ENCODE measurements around the gene TAGLN.
A peak's percentile ranks its signal among the peaks of the same experiment; 100 is the strongest.

TAGLN gene

DNA sequence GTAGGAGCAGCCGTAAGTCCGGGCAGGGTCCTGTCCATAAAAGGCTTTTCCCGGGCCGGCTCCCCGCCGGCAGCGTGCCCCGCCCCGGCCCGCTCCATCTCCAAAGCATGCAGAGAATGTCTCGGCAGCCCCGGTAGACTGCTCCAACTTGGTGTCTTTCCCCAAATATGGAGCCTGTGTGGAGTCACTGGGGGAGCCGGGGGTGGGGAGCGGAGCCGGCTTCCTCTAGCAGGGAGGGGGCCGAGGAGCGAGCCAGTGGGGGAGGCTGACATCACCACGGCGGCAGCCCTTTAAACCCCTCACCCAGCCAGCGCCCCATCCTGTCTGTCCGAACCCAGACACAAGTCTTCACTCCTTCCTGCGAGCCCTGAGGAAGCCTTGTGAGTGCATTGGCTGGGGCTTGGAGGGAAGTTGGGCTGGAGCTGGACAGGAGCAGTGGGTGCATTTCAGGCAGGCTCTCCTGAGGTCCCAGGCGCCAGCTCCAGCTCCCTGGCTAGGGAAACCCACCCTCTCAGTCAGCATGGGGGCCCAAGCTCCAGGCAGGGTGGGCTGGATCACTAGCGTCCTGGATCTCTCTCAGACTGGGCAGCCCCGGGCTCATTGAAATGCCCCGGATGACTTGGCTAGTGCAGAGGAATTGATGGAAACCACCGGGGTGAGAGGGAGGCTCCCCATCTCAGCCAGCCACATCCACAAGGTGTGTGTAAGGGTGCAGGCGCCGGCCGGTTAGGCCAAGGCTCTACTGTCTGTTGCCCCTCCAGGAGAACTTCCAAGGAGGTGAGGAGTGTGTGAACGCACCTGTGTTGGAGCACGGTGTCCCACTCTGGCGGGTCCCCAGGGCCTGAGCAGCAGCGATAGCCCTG lies at the start of gene TAGLN:
Gene TAGLN (plus strand): TSS at position 318 of the 863 bp plus-strand sequence. CDS start 3,644 bp downstream, outside the sequence.
- DNase-seq: no peak

DNA sequence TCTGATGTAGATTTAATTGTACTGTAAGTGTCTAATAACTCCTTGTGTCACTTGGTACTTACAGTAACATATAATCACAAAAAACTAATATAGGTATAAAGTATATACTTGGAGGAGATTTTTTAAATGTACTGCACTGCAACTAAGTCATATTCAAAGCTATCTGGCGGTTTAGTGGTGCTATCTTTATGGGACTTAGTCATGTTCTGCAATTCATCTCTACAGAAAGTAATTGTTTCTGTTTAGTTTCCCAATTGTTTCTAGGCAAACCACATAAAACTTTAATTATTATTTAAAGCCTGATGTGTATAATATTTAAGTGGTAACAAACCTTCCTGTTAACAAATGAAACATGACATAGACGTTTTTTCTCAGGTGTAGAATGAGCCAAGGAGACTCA lies 47.1 kb upstream of the TAGLN start:
- no peak for DNase-seq

DNA sequence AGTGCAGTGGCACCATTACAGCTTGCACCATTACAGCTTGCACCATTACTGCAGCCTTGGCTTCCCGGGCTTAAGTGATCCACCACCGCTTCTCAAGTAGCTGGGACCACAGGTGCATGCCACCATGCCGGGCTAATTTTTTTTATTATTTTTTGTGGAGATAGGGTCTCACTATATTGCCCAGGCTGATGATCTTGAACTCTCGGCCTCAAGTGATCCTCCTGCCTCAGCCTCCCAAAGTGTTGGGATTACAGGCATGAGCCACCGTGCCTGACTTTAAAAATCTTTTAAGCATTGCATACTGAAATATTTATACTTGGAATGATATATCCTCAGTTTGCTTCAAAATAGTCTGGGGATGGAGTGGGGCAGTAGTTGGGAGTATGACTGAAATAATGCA lies 44.7 kb upstream of the TAGLN start:
- no peak for DNase-seq

DNA sequence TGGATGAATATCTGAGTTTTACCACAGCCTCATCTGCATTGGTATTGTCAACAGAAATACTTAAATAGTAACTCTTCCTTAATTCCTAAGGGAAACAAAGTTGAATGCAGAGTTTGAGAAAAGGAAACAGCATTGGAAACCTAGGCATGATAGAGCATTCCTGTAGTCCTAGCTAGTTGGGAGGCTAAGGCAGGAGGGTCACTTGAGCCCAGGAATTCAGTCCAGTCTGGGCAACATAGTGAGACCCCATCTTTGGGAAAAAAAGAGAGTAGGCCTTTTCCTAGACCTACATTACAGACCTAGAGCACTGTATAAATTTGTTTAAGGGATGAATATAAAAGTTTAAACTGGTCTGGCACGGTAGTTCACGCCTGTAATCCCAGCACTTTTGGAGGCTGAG lies 41.7 kb upstream of the TAGLN start:
- DNase-seq: no peak

DNA sequence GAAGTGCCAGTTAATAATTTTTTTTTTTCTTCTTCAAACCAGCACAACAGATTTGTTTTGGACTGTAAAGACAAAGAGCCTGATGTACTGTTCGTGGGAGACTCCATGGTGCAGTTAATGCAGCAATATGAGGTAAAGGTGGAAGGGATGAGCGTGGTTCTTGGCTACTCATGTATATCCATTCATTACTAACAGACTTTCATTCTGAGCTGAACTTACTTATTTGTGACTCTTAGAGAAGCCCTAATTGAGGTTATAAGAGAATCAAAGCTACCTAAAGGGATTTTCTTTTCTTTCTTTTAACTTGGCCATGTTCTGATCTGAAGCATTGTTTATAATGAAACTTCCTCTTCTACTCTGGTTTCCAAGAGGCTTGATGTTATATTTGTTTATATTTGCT lies 39.3 kb upstream of the TAGLN start:
- no peak for DNase-seq

DNA sequence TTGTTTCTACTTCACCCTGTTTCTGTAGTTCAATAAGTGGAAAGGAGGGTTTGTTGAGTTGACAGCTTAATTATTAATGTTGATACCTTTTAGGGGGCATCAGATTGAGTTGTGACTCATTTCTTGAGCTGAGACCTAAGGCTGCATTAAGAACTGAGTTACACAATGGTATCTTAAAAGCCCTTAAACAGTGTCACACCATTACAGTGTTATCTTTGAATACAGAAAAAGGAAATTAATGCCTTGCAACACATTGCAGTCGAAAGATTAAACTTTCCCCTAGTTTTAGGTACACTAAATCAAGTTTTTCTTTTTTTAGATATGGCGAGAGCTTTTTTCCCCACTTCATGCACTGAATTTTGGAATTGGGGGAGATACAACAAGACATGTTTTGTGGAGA lies 38.3 kb upstream of the TAGLN start:
- DNase-seq: no peak

DNA sequence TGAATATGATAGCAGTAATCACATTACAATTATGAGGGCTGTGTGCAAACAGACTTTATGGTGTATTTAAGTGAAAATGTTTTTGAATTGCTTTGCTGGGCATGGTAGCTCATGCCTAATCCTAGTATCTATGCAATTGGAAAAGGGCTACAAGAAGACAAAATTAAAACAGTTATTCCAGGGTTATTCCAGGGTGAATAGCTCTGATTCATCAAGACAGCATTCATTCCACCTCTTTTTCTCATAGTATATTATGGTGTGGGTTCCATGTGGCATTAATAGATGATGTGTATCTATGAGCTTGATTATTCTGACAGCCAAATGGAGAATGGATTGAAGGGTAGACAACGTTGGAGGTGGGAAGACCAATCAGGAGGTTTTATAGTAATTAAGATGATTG lies 32.7 kb upstream of the TAGLN start:
- DNase-seq: no peak

DNA sequence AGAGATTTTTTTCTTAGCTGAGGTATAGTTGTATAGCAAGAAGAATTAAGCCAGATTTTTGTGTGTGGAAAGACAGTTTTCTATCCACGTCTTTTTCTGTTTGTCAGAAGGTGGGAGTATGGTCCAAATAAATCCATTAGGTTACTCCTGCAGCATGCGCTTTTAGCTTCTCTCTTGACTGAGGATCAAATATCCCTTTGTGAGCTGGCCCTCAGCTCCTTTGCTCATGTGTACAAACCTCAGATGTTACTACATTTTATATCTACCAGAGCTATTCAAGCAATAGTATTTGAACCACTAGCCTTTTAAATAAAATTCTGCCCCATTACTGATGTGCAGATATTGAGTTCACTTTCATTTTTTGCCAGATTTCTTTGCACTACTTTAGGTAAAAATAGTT lies 29.4 kb upstream of the TAGLN start:
- no peak for DNase-seq

DNA sequence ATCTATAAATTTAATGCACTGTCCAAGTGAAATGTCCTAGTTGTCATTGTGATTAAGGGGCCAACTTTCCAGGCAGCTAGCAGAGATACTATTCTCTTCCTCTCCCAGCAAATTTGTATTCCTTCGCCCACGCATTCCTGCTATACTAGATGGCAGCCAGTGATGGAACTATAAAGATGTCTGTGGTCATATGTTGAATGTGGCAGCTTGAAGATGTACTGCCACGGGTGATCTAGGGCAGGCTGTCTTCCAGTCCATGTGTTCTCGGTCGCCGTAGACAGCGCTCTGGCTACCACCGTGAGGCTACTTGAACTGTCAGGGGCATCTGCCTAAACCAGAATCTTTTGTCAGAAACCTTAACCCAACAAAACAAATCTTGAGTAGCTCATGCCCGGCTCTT lies 29.0 kb upstream of the TAGLN start:
- DNase-seq: no peak

DNA sequence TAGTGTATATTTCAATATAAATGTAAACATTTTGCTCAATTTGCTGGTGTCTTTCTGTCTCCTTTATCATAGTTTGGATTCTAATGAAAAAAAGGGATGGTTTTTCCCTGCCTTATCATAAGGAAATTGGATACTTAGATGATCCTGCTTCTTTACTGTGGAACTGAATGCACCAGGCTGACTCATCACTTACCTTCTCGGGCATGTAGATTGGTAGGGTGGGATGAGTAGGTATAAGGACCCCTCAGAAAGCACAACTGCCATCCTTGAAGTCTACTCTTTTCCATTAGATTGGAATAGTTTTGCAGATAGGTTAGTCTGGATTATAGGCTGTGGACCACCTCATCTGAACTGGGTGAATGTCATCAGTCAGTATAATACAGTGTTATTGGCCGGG lies 28.2 kb upstream of the TAGLN start:
- no peak for DNase-seq

DNA sequence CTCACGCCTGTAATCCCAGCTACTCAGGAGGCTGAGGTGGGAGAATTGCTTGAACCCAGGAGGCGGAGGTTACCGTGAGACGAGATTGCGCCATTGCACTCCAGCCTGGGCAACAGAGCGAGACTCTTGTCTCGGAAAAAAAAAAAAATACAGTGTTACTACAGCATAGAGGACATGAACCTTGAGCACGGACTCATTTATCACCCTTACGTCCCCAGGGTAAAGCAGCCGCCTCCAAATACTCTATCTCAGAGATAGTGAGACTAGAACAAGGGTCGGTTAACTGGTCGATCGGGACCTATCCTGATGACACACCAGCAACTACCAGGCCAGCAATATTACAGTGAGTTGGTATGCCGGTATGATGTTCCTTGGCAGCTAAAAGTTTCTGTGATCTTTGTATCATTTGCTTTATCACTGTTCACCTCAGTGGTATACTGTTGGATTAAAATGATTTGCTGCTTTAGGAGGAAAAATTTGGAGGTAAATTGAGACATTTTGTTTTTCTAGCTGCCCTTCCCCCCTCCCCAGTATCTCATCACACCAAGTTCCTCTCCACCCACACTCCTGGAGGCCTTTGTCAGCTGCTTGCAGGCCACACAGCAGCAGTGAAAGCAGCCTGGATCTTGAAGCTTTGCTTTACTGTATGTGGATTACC lies 27.6 kb upstream of the TAGLN start:
- DNase-seq: no peak

DNA sequence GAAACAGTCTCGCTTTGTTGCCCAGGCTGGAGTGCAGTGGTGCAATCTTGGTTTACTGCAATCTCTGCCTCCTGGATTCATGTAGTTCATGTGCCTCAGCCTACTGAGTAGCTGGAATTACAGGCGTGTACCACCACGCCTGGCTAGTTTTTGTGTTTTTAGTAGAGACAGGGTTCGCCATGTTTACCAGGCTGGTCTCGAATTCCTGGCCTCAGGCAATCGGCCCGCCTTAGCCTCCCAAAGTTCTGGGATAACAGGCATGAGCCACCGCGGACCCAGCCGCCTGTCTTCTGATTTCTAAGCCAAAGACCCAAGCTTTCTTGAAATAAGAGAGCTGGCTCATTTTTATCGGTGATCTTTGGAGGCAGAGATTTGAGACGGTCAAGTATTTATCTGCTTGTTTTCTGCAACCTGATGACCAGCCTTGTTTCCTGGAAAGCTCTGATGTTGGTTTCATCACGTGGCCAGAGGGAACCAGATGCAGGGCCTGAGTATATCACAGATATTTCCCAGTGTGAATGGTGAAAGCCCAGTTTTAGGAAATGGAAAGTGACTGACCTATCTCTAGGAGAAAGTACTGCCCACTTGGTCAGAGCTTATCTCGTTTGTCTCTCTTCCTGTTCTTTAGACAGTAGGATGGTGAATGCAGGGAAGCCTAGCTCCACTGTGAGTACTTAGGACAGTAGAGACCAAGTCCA lies 26.3 kb upstream of the TAGLN start:
- DNase-seq: no peak

DNA sequence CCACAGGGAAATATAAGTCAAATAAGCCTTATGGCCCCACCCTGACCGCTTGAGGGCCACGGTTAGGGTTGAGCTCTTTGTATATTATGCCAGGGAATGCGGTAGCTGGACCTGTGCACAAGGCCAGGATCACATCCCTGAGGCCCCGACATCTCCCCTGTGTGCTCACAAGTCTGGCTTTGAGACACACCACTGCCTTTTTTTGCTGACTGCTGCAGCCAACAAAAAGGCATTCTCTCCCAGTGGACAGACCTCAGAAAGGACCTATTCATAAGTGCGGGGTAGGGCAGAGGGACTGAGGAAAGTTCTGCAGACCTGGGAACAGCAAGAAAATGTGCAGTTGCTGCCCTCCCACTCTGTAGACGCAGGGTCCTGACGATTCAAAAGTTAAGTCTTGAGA lies 24.1 kb upstream of the TAGLN start:
- DNase-seq: no peak

DNA sequence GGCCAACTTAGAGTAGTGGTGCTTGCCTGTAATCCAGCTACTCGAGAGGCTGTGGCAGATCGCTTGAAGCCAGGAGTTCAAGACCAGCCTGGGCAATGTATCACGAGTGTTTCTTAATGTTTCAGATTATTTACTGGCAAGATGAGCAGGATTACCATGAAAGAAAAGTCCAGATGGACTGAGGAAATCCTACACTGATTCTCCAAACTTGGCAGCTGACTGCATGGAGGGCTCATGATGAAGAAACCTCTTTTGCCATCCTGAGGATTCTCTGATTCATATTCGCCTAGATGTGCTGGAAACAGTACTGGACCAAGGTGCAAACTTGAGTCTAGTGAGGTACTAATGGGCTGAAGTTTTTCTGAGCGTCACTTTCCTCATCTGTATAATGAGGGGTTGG lies 23.4 kb upstream of the TAGLN start:
- DNase-seq: no peak

DNA sequence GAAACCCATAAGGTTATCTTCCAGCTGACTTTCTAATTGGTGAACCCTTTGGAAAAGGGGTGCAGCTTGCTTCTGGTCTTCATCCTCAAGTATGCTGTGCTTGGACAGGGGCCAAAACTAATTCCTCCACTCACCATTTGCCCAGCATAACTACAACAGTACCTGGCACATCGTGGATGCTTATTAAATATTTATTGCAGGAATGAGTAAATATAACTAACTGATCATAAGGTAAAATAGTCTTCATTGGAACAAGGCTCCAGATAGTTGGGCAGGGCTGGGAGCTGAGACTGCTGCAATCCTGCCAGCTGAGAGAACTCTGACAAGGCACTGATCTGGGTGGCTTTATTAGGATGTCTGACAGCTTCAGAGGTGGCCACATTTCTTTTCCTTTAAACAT lies 23.0 kb upstream of the TAGLN start:
- no peak for DNase-seq

DNA sequence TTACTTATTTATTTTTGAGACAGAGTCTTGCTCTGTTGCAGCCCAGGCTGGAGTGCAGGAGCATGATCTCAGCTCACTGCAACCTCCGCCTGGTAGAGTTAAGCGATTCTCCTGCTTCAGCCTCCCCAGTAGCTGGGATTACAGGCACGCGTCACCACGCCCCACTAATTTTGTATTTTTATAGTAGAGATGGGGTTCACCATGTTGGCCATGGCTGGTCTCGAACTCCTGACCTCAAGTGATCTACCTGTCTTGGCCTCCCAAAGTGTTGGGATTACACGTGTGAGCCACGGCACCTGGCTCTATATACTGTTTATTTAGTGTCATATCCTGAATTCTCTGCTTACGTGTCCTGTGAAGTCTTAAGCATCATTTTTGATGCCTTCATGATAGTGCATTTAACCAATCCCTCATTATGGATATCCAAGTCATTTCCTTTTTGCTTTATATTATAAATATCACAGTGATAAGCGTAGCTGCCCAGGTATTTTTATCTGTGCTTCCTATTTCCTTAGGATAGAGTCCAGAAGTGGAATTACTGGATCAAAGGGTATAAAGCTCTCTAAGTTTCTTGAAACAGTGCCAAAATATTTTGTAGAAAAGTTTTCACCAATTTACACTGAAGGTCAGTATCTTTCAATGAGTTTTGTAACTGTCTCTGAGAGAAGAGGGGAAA lies 21.5 kb upstream of the TAGLN start:
- no peak for DNase-seq

DNA sequence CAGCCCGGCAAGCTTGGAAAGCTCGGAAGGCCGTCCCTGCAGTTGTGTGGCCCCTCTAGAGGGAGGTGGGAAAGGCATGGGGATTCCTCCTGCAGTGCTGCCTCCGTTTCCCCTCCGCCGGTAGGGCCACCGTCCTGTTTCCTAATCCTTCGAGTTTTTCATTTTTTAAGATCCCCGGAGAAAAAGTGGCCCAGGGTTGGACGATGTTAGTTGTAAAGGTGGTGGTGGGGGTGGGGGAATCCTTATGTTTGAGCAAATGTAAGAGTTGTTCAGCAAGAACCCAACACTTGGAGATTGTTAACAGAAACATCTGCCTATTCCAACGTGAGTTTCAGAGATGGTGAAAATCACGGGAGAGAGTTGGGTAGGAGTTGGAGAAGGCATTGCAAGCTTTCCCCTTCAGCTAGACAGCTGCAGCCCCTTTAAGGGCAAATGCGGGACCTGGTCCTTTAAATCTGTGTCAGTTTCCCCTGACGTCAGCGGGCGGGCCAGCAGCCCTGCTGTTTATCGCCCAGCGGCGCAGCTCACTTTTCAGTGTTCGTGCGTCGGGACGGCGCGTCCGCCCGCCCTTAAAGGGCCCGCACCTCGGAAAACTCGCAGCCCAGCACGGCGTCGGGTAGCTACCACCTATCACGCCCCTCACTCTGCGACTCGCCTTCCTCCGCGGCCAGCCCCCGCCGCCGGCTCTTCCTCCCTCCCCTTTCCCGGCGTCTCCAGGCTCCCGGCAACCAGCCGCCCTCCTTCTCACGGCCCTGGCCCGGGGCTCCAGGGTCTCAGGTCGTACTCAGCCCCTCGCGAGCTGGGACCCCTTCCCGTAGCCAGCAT lies 20.7 kb upstream of the TAGLN start, which contains the start of gene SIDT2:
Gene SIDT2 (plus strand): TSS at position 534 of the 825 bp plus-strand sequence. CDS start 521 bp downstream, outside the sequence.
- DNase-seq: peak; percentile 92

DNA sequence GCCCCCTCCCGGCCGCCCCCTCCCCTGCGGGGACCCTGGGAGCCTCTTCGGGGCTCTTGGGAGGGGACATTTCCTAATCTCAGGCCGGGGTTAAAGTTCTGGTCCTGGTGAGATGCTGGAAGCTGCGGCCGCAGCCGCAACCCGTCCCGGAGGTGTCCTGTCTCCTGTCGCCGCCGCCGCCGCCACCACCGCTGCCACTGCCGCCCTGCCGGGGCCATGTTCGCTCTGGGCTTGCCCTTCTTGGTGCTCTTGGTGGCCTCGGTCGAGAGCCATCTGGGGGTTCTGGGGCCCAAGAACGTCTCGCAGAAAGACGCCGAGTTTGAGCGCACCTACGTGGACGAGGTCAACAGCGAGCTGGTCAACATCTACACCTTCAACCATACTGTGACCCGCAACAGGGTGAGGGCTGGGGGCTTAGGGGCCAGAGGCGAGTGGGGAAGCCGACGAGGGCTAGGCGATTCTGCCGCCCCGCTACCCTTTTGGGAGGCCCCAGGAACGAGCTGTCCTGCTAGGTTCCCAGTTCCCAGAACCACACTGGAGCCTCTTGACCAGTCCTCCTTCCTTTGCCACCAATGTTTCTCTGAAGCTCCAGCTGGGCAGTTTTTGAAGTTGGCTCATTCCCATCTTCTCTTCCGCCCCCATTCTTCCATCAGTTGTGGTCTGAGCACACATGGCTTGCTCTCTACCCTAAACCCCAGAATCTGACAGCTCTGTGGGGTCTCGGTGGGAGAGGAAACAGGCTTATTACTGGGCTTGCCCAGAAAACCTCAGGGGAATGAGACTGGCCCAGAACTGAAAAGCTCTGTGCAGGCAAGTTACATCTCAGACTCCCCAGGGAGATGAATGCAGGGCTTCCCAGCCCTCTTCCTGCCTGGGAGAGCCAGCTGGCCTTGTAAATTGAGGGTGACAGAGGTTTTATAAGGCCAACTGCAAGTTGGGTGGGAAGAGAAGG lies 19.8 kb upstream of the TAGLN start:
- no peak for DNase-seq

DNA sequence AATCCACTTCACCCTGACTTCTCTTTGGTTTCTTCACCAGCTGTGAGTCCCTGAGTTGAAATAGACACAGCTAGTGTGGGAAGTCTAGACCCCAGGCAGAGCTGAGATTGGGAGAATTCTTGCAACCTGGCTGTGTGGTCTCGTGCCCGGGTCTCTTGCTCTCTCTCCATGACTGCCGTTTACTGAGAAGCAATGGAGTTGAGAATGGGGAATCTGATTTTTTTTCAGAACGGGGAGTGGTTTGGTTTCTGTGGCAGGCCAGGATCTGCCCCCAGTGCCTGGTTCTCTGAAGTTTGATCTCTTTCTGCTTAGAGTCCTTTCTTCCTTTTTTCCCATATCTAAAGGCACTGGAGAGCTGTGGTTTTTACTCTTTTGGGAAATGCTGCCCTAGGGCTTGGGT lies 19.1 kb upstream of the TAGLN start:
- DNase-seq: no peak

DNA sequence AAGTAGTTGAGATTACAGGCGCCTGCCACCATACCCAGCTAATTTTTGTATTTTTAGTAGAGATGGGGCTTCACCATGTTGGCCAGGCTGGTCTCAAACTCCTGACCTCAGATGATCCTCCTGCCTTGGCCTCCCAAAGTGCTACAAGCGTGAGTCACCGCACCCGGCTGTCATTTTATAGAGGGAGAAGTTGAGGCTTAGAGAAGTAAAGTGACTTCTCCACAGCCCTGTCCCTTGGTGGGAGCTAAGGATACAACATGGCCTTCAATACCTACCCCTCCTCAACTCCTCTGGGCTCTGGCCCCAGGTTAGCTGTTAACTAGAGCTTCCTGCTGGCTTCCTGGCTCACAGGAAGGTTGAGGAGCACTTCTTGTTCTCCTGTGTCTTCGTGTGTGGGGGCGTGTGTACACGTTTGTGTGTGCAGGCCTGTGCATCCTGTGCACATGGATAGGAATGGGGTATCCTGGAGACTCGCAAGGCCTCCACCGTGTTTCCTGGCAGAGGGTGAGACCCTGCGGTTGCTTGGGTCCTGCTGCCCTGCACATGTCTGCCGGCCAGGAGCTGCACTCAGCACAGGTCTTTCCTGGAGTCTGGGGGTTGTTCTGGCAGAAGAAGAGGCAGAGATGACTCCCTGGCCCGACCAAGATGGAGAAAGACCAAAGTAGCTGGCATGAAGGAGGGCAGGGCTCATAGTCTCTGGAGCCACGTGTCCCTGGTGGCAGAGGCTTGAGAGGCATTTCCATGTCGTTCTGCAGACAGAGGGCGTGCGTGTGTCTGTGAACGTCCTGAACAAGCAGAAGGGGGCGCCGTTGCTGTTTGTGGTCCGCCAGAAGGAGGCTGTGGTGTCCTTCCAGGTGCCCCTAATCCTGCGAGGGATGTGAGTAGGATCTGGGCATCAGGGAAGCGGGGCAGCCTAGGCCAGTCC lies 18.2 kb upstream of the TAGLN start:
- peak; percentile 64 for DNase-seq

Data from NCI-H1092 (cell line).